RWPE2 (cell line): ENCODE data around the gene BTG2.
"Not testable (repeated sequence)": the region's sequence is repeated elsewhere in the genome, so short reads cannot be mapped to it uniquely, and the experiment has no call there.

Experiments used
- ATAC-seq: fragments of 200-7000 bp; cut with Tn5 transposase; 3 replicates; pipeline ENCODE4 v1.9.1; 2021; ENCODE audit warnings: low read depth
- DNase-seq: peaks from one replicate; pipeline ENCODE4 v3.0.0-alpha.2; 2020; ENCODE audit warnings: low spot score
- H3K27ac ChIP-seq: fragments of 450-650 bp; 2 replicates; pipeline ENCODE4 v1.5.1; 2017; ENCODE audit warnings: mild to moderate bottlenecking; ENCODE audit not compliant: poor library complexity, severe bottlenecking
- H3K27me3 ChIP-seq: fragments of 250-450 bp; sonication (Bioruptor Pico); 2 replicates; pipeline ENCODE4 v1.5.1; 2021; ENCODE audit warnings: mild to moderate bottlenecking, moderate library complexity; ENCODE audit not compliant: insufficient read depth, poor library complexity, severe bottlenecking
- H3K36me3 ChIP-seq: fragments of 250-450 bp; sonication (Bioruptor Pico); 2 replicates; pipeline ENCODE4 v1.5.1; 2020; ENCODE audit warnings: low read depth, mild to moderate bottlenecking, moderate library complexity
- H3K4me1 ChIP-seq: fragments of 250-450 bp; sonication (Bioruptor Pico); 2 replicates; pipeline ENCODE4 v1.5.1; 2021; ENCODE audit warnings: mild to moderate bottlenecking, moderate library complexity; ENCODE audit not compliant: insufficient read depth, poor library complexity, severe bottlenecking
- H3K4me3 ChIP-seq: fragments of 250-450 bp; sonication (Bioruptor Pico); 2 replicates; pipeline ENCODE4 v1.5.1; 2021; ENCODE audit warnings: mild to moderate bottlenecking, moderate library complexity; ENCODE audit not compliant: severe bottlenecking
- H3K9me3 ChIP-seq: fragments of 250-450 bp; sonication (Bioruptor Pico); 2 replicates; pipeline ENCODE4 v1.5.1; 2021; ENCODE audit warnings: mild to moderate bottlenecking, moderate library complexity; ENCODE audit not compliant: severe bottlenecking
- CTCF ChIP-seq: fragments of 450-650 bp; IDR thresholded peaks from one replicate; pipeline ENCODE4 v1.5.1; 2017; ENCODE audit warnings: mild to moderate bottlenecking, moderate library complexity; ENCODE audit not compliant: poor library complexity, severe bottlenecking

BTG2 gene

DNA sequence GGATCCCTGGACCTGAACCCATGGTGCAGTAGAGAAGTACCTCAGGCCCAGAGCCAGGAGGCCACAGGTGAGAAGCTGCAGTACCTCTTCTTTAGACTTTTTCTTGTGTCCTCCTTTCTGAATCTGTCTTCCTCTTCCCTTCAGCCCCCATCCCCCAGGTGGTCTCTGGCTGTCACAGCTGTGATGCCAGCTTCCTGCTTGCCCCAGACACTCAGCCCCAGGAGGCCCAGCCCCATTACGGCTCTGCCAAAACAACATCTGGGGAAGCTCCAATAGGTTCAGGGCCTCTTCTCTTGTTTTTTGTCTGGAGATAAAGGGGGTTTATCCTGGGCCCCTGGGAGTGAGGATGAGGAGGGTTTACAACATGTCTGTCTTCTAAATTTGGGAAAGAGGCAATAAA lies 9.5 kb upstream of the BTG2 start:
- no peak overlapping the region for H3K27ac ChIP-seq
- H3K36me3 ChIP-seq, result no peaks in the 10 kb centered on the region
- ATAC-seq, result no peak
- TF ChIP-seq CTCF, result no peak
- H3K4me3 ChIP-seq, result no peak overlapping the region
- H3K27me3 ChIP-seq, result no peaks in the 10 kb centered on the region
- DNase-seq, result no peak
- H3K9me3 ChIP-seq, result no peaks in the 10 kb centered on the region
- H3K4me1 ChIP-seq, result no peaks in the 10 kb centered on the region

DNA sequence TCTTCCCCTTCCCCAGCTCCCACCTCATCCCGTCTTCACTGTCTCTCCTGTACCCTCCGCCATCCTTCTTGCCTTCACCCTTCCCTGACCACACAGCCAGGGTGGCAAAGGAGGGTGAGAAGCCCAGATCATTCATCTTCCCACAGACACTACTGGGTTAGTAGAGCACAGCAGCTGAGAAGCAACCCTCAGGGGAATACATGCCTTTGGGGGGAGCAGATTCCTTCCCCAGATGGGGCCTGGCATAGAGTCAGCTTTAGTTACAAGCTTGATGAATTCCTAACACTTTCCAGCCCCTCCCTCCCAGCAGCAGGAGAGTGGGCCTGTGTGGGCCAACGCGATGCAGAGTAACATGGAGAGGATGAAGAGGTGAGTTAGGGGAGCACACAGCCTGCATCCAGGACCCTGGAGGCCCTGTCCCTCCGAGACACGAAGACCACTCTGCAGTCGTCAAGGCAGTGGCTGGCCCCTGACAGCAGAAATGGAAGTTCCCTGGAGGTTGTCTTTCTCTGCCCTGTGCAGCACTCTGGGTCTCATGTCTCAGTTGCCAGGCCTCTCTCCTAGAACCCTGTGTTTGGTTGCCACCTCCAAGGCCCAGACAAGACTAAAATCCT lies 8.8 kb upstream of the BTG2 start:
- ATAC-seq, result no peak
- Histone ChIP-seq H3K27ac (no peak overlapping the region), H3K36me3 (no peaks in the 10 kb centered on the region), H3K27me3 (no peaks in the 10 kb centered on the region), H3K4me1 (no peaks in the 10 kb centered on the region), H3K9me3 (no peaks in the 10 kb centered on the region), H3K4me3 (no peak overlapping the region)
- DNase-seq, result no peak
- no peak for TF ChIP-seq CTCF

DNA sequence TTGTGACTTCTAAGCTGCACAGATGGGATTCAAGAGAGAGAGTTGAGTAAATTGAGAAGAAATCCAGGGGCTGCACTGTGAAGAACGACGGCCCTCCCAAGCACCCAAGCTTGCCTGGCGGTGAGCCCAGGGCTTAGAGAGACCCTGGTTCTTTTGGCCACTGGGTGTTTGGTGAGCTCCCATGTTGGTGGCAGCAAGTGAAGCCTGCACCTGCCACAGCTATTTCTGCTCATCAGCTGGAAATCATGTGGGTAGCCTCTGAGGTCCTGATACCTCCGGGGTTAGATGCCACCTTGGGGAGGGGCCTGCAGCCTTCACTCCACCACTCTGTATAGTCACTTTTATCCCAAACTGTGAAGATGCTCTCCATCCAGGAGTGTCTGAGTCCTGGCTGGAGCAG lies 6.2 kb upstream of the BTG2 start:
- H3K36me3 ChIP-seq, result no peaks in the 10 kb centered on the region
- ATAC-seq (no peak), DNase-seq (no peak)
- H3K27ac ChIP-seq, result no peak overlapping the region
- peaks cover 6% of the 10 kb centered on the region for H3K4me1 ChIP-seq
- no peak overlapping the region for H3K4me3 ChIP-seq
- TF ChIP-seq CTCF, result no peak
- no peaks in the 10 kb centered on the region for H3K9me3 ChIP-seq
- H3K27me3 ChIP-seq, result no peaks in the 10 kb centered on the region

- H3K4me1 ChIP-seq, H3K9me3 ChIP-seq, H3K27me3 ChIP-seq, H3K27ac ChIP-seq, ATAC-seq, DNase-seq, H3K36me3 ChIP-seq, H3K4me3 ChIP-seq: not testable (repeated sequence)
These were observed 5.4 kb upstream of the BTG2 start for GRCh38 chr1:203299719-203300429.

DNA sequence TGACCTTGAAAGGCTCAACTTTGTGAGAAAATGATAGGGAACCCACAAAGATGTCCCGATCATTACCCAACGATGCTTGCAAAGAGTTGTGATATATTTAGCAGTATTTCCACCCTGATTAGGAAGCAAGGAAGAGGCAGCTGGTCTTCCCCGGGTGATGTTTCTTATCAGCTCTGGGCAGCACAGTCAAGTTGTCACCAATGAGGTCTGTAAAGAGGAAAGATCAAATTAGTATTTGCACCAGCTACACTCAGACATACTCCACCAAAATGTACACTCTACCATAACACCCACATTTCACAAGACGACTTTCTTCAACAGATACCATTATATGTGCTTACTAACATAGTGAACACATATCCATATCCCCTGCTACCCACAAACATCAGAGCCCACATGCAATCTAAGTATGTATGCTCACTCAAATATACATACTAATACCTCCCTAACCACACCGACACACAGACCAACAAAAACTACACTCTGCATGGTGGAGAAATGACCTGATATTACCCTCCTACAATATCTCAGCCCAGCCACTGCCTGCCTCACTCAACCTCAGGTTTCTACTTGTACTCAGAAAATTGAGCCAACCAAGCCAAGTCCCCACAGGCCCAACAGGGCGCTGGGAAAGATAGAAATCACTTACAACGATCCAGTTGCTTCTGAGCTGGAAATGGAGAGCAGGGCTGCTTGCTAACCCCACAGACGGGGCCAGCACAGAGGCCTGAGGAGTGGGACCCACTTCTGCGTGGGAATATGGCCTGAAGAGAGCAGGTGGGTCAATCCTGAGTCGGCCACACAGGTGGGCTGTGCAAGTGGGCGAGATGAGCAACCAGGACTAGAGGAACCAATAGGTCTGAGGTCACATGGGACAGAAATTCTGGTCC lies 4.6 kb upstream of the BTG2 start:
- H3K4me3 ChIP-seq, result no peak overlapping the region
- no peaks in the 10 kb centered on the region for H3K27me3 ChIP-seq
- peaks cover 9% of the 10 kb centered on the region for H3K4me1 ChIP-seq
- no peak for DNase-seq
- ATAC-seq, result no peak
- H3K9me3 ChIP-seq, result no peaks in the 10 kb centered on the region
- H3K36me3 ChIP-seq, result no peaks in the 10 kb centered on the region
- H3K27ac ChIP-seq, result no peak overlapping the region
- no peak for TF ChIP-seq CTCF
